SKM-1 treated with dmso at 0.1 percent for 144 hours (cell line): ENCODE results near the gene TOX2.

Experiments used
- DNase-seq: peaks from one replicate; lab custom pipeline; 2025; ENCODE audit not compliant: unreplicated experiment; lab: John Stamatoyannopoulos, UW

Gene TOX2

DNA sequence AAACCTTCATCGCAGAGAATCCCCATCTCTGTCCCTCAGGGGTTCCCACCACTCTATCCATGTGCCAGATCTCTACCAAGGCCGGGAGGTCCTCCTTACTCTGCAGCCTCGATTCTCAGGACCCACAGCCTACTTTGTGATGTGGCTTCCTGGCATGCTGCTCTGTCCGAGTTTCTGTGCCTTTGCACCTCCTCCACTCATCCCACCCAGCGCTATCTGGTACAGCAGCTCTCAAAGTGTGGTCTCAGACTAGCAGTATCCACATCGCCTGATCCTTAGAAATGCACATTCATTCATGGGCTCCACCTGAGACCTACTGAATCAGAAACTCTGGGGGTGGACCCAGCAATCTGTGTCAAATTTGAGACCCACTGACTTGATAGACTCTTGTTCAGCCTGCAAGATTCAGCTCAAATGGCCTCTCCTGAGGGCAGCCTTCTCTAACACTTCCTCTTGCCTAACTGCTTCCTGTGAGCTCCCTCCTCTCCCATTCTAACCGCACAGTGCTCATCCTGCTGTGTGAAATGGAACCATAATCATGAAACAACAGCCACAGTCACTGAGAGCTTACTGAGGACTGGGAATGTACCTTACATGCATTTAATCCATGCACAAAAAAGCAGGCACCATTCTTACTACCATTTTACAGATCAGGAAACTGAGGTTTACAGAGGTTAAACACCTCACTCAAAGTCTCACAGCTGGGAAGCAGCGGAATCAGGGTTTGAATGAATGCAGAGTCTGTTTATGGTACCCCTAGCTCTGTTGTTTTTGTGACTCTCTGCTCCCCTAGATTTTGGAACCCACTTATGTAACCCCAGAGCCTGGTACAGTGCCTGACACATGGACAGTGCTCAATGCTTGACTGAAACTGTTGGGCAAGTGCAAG is 202.9 kb downstream of the TOX2 start:
- no peak for DNase-seq

DNA sequence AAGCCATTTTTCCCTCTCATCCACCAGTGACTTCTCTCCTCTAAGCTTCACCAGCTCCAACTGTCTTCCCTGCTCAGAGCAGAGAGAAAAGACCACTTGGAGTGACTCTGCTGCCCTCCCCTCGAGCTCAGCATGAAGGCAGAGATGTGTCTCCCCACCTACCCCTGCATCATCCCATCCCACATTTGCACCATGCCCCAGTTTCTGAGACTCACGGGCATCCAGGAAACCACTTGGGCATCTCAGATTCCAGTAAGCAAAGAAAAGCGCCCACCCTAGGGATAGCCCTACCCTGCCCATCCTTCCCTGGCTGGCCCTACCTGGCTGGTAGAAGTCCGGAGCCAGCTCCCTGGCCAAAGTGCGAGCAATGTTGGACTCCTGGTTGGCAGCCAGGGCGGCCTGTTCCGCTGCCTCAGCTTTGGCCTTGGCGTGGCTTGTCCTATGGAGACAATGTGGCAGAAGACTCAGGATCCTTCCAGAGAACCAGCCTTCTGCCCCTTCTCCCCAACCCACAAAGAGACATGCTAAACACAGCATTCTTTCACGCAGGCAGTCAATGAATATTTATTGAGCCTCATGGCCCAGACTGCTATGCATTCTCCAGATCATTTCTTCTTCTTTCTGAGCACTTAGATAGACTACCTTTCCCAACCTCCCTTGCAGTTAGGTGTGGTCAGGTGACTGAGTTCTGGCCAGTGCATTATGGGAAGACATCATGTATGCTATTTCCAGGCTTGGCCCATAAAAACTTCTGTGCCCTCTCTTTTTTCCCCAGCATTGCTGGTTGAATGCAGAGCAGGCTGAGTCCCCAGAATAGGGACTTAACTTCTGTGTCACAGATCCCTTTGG is 203.8 kb downstream of the TOX2 start:
- DNase-seq, result no peak
